Measurements from ENCODE around the gene L3MBTL4. TPM values are rescaled to one million over a fixed set of nuclear protein-coding genes. Genes with fewer than 3 reads are reported as not detected.

L3MBTL4 gene
- total and polyA plus RNA-seq, 4 donors: 0.26 to 4.2 (median 2.0) TPM

GRCh38 chr18:6434481-6434880 lies 19.8 kb upstream of the L3MBTL4 start:
- no peak for ATAC-seq (ENCODE audit: low FRiP score)

GRCh38 chr18:6431659-6432318 lies 17.1 kb upstream of the L3MBTL4 start:
- no peaks in the 10 kb centered on the region for H3K9me3 ChIP-seq (ENCODE audit: control insufficient read depth, low read length)
- H3K27me3 ChIP-seq (ENCODE audit: control insufficient read depth in 1 of 2, insufficient read depth in 2 of 2, low read length in 1 of 2): no peaks in the 10 kb centered on the region
- H3K36me3 ChIP-seq (ENCODE audit: control insufficient read depth in 1 of 2, insufficient read depth in 2 of 2, low read length in 1 of 2): no peaks in the 10 kb centered on the region
- ATAC-seq (ENCODE audit: low FRiP score) (no peak), DNase-seq (no peak)
- WGBS, 2 donors: 57 to 69% methylated on average over 19 of the region's 19 CpGs
- H3K27ac ChIP-seq (ENCODE audit: low read depth in 1 of 2, low read length in 2 of 2): no peak overlapping the region
- no peaks in the 10 kb centered on the region for H3K4me1 ChIP-seq (ENCODE audit: control insufficient read depth in 1 of 2, insufficient read depth in 2 of 2, low read length in 2 of 2)
- no peak overlapping the region for H3K4me3 ChIP-seq (ENCODE audit: low read length in 2 of 2)
- intact Hi-C loops (cut with DNase I): no loop called here

More at GRCh38 chr18:6434481-6434880, 19.8 kb upstream of the L3MBTL4 start:
- H3K36me3 ChIP-seq (ENCODE audit: control insufficient read depth in 1 of 2, insufficient read depth in 2 of 2, low read length in 1 of 2): no peaks in the 10 kb centered on the region
- intact Hi-C loops (cut with DNase I): no loop called here
- H3K9me3 ChIP-seq (ENCODE audit: control insufficient read depth, low read length): no peaks in the 10 kb centered on the region
- no peak for DNase-seq
- H3K4me1 ChIP-seq (ENCODE audit: control insufficient read depth in 1 of 2, insufficient read depth in 2 of 2, low read length in 2 of 2): no peaks in the 10 kb centered on the region
- H3K27me3 ChIP-seq (ENCODE audit: control insufficient read depth in 1 of 2, insufficient read depth in 2 of 2, low read length in 1 of 2): no peaks in the 10 kb centered on the region
- H3K27ac ChIP-seq (ENCODE audit: low read depth in 1 of 2, low read length in 2 of 2): no peak overlapping the region
- H3K4me3 ChIP-seq (ENCODE audit: low read length in 2 of 2): no peak overlapping the region
- 31 to 37% methylated on average over 5 of the region's 5 CpGs for WGBS, 2 donors

GRCh38 chr18:6428851-6429395 lies 14.2 kb upstream of the L3MBTL4 start:
- H3K9me3 ChIP-seq (ENCODE audit: control insufficient read depth, low read length): no peaks in the 10 kb centered on the region
- no peak for ATAC-seq (ENCODE audit: low FRiP score)
- no peaks in the 10 kb centered on the region for H3K36me3 ChIP-seq (ENCODE audit: control insufficient read depth in 1 of 2, insufficient read depth in 2 of 2, low read length in 1 of 2)
- intact Hi-C loops (cut with DNase I): no loop called here
- H3K27me3 ChIP-seq (ENCODE audit: control insufficient read depth in 1 of 2, insufficient read depth in 2 of 2, low read length in 1 of 2): no peaks in the 10 kb centered on the region
- no peak for DNase-seq
- WGBS, 2 donors: 76 to 84% methylated on average over 3 of the region's 3 CpGs
- H3K4me3 ChIP-seq (ENCODE audit: low read length in 2 of 2): no peak overlapping the region
- no peak overlapping the region for H3K27ac ChIP-seq (ENCODE audit: low read depth in 1 of 2, low read length in 2 of 2)
- no peaks in the 10 kb centered on the region for H3K4me1 ChIP-seq (ENCODE audit: control insufficient read depth in 1 of 2, insufficient read depth in 2 of 2, low read length in 2 of 2)

- 40 to 66% methylated on average over 1 of the region's 1 CpG for WGBS, 2 donors
- Histone ChIP-seq H3K27me3 (ENCODE audit: control insufficient read depth in 1 of 2, insufficient read depth in 2 of 2, low read length in 1 of 2) (no peaks in the 10 kb centered on the region), H3K9me3 (ENCODE audit: control insufficient read depth, low read length) (no peaks in the 10 kb centered on the region), H3K27ac (ENCODE audit: low read depth in 1 of 2, low read length in 2 of 2) (no peak overlapping the region), H3K4me3 (ENCODE audit: low read length in 2 of 2) (no peak overlapping the region), H3K36me3 (ENCODE audit: control insufficient read depth in 1 of 2, insufficient read depth in 2 of 2, low read length in 1 of 2) (no peaks in the 10 kb centered on the region), H3K4me1 (ENCODE audit: control insufficient read depth in 1 of 2, insufficient read depth in 2 of 2, low read length in 2 of 2) (no peaks in the 10 kb centered on the region)
- DNase-seq (no peak), ATAC-seq (ENCODE audit: low FRiP score) (no peak)
- intact Hi-C loops (cut with DNase I): no loop called here
These were observed 12.6 kb upstream of the L3MBTL4 start for GRCh38 chr18:6427286-6427685.

GRCh38 chr18:6423289-6423688 lies 8.6 kb upstream of the L3MBTL4 start:
- DNase-seq: no peak
- intact Hi-C loops (cut with DNase I): no loop called here

GRCh38 chr18:6414118-6414722 lies 491 bp downstream of the L3MBTL4 start:
- intact Hi-C loops (cut with DNase I): no loop called here
- ATAC-seq (ENCODE audit: low FRiP score) (peak; percentile 79), DNase-seq (peak; percentile 69 to 87)
- 1% methylated on average over 44 to 68 of the region's 68 CpGs for WGBS, 2 donors
- Histone ChIP-seq H3K36me3 (ENCODE audit: control insufficient read depth in 1 of 2, insufficient read depth in 2 of 2, low read length in 1 of 2) (no peaks in the 10 kb centered on the region), H3K4me3 (ENCODE audit: low read length in 2 of 2) (peak overlapping the region; percentile 35 to 90), H3K27me3 (ENCODE audit: control insufficient read depth in 1 of 2, insufficient read depth in 2 of 2, low read length in 1 of 2) (no peaks in the 10 kb centered on the region), H3K9me3 (ENCODE audit: control insufficient read depth, low read length) (no peaks in the 10 kb centered on the region), H3K4me1 (ENCODE audit: control insufficient read depth in 1 of 2, insufficient read depth in 2 of 2, low read length in 2 of 2) (no peaks in the 10 kb centered on the region), H3K27ac (ENCODE audit: low read depth in 1 of 2, low read length in 2 of 2) (no peak overlapping the region)

More at GRCh38 chr18:6423289-6423688, 8.6 kb upstream of the L3MBTL4 start:
- Histone ChIP-seq H3K27ac (ENCODE audit: low read depth in 1 of 2, low read length in 2 of 2) (no peak overlapping the region), H3K4me1 (ENCODE audit: control insufficient read depth in 1 of 2, insufficient read depth in 2 of 2, low read length in 2 of 2) (no peaks in the 10 kb centered on the region), H3K4me3 (ENCODE audit: low read length in 2 of 2) (no peak overlapping the region), H3K9me3 (ENCODE audit: control insufficient read depth, low read length) (no peaks in the 10 kb centered on the region), H3K36me3 (ENCODE audit: control insufficient read depth in 1 of 2, insufficient read depth in 2 of 2, low read length in 1 of 2) (no peaks in the 10 kb centered on the region), H3K27me3 (ENCODE audit: control insufficient read depth in 1 of 2, insufficient read depth in 2 of 2, low read length in 1 of 2) (no peaks in the 10 kb centered on the region)
- ATAC-seq (ENCODE audit: low FRiP score): no peak
- WGBS, 2 donors: 57 to 70% methylated on average over 5 of the region's 5 CpGs

GRCh38 chr18:6413579-6414117 lies 1.1 kb downstream of the L3MBTL4 start:
- no peaks in the 10 kb centered on the region for H3K36me3 ChIP-seq (ENCODE audit: control insufficient read depth in 1 of 2, insufficient read depth in 2 of 2, low read length in 1 of 2)
- H3K9me3 ChIP-seq (ENCODE audit: control insufficient read depth, low read length): no peaks in the 10 kb centered on the region
- intact Hi-C loops (cut with DNase I): no loop called here
- no peak for DNase-seq
- H3K4me3 ChIP-seq (ENCODE audit: low read length in 2 of 2): no peak overlapping the region
- H3K27ac ChIP-seq (ENCODE audit: low read depth in 1 of 2, low read length in 2 of 2): no peak overlapping the region
- no peaks in the 10 kb centered on the region for H3K27me3 ChIP-seq (ENCODE audit: control insufficient read depth in 1 of 2, insufficient read depth in 2 of 2, low read length in 1 of 2)
- H3K4me1 ChIP-seq (ENCODE audit: control insufficient read depth in 1 of 2, insufficient read depth in 2 of 2, low read length in 2 of 2): no peaks in the 10 kb centered on the region
- WGBS, 2 donors: 19 to 27% methylated on average over 21 to 25 of the region's 25 CpGs
- peak; percentile 26 for ATAC-seq (ENCODE audit: low FRiP score)

DNA sequence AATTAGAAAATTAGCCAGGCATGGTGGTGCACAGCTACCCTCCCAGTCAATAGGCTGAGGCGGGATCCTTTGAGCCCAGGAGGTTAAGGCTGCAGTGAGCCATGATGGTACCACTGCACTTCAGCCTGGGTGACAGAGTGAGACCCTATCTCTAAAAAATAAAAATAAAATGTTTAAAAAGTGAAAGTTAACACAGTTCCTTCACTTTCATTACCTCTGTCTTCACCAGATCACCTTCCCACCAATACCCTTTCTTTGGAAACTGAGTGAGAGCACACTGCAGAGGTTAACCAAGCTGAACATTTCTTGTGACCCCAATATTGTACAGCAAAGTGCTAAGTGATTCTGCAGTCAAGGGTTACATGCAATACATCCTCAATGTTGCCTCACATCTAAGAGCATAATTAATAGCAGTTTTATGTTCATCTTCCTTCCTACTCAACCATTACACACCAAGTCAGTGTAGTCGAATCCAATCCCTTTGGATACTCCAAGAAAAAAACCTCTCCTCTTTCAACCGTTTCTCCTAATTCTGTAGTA lies 1.7 kb downstream of the L3MBTL4 start:
- H3K27me3 ChIP-seq (ENCODE audit: control insufficient read depth in 1 of 2, insufficient read depth in 2 of 2, low read length in 1 of 2): no peaks in the 10 kb centered on the region
- H3K4me1 ChIP-seq (ENCODE audit: control insufficient read depth in 1 of 2, insufficient read depth in 2 of 2, low read length in 2 of 2): no peaks in the 10 kb centered on the region
- no peaks in the 10 kb centered on the region for H3K9me3 ChIP-seq (ENCODE audit: control insufficient read depth, low read length)
- DNase-seq: no peak
- H3K4me3 ChIP-seq (ENCODE audit: low read length in 2 of 2): no peak overlapping the region
- ATAC-seq (ENCODE audit: low FRiP score): no peak
- no peak overlapping the region for H3K27ac ChIP-seq (ENCODE audit: low read depth in 1 of 2, low read length in 2 of 2)
- 69 to 75% methylated on average over 3 of the region's 3 CpGs for WGBS, 2 donors
- intact Hi-C loops (cut with DNase I): no loop called here
- H3K36me3 ChIP-seq (ENCODE audit: control insufficient read depth in 1 of 2, insufficient read depth in 2 of 2, low read length in 1 of 2): no peaks in the 10 kb centered on the region
